ENCODE data around the gene SCNN1A.

The SCNN1A gene

GRCh38 chr12:6369916-6370575, 5.3 kb downstream of the SCNN1A start:
- DNase-seq (ENCODE audit: low read depth in 4 of 4, low spot score in 1 of 4) = no peak

- DNase-seq (ENCODE audit: low read depth in 4 of 4, low spot score in 1 of 4) = no peak
Observed at GRCh38 chr12:6368906-6369525, 6.3 kb downstream of the SCNN1A start.

- DNase-seq (ENCODE audit: low read depth in 4 of 4, low spot score in 1 of 4) = no peak
Observed at GRCh38 chr12:6367969-6368892, 7.1 kb downstream of the SCNN1A start.

- no peak for DNase-seq (ENCODE audit: low read depth in 4 of 4, low spot score in 1 of 4)
Observed at GRCh38 chr12:6367065-6367968, 8.0 kb downstream of the SCNN1A start.

- no peak for DNase-seq (ENCODE audit: low read depth in 4 of 4, low spot score in 1 of 4)
Observed at GRCh38 chr12:6364044-6364374, 11.4 kb downstream of the SCNN1A start.

DNA sequence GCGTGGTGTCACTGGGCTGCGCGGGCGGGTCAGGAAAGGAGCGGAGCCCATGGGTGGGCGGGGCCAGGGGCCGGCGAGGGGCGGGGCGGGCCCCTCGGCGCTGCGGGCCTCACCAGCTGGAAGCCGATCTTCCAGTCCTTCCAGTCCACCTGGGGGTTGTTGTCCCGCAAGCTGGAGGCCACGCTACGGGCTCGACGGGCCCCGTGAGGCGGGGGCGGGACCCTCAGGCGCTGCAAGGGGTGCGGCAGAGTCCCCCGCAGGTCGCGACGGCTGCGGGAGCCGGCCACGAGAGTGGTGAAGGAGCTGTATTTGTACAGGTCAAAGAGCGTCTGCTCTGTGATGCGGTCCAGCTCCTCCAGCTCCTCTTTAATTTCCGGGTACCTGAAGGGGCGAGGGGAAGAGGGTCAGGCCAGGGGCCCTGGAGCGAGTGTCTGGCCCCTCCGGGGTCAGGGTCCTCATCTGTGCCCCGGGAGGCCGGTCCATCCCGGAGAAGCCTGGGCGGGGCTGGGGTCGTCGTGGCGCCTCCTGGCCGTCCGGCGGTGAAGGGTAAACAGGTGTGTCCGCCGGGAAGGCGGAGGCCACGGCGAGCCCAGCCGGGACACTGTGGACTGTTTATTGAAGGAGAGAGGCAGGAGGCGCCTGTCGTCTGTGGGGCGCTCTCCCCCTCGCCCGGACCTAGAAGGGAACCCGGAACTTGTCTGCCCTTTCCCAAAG, 11.9 kb downstream of the SCNN1A start:
- peak; percentile 44 to 68 (median 51) for DNase-seq (ENCODE audit: low read depth in 4 of 4, low spot score in 1 of 4)

- DNase-seq (ENCODE audit: low read depth in 4 of 4, low spot score in 1 of 4) = no peak
Observed at GRCh38 chr12:6363010-6363329, 12.4 kb downstream of the SCNN1A start.

GRCh38 chr12:6362403-6362802, 13.0 kb downstream of the SCNN1A start:
- no peak for DNase-seq (ENCODE audit: low read depth in 4 of 4, low spot score in 1 of 4)

DNA sequence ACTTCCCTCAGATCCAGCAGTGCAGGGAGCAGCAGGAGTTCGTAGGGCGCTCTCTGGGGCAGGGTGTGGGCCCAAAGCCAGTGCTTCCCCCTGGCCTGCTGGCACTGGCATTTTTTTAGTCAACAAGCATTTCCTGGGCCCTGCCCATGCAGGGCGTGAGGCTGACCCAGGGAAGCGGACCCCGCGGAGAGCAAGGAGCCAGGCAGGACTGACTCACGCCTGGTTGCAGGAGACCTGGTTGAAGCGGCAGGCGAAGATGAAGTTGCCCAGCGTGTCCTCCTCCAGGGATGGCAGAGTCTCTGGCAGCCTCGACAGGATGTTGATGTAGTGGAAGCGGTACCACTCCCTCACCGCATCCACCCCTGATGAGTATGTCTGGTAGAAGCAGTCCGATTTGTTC, 13.5 kb downstream of the SCNN1A start:
- no peak for DNase-seq (ENCODE audit: low read depth in 4 of 4, low spot score in 1 of 4)

- no peak for DNase-seq (ENCODE audit: low read depth in 4 of 4, low spot score in 1 of 4)
Observed at GRCh38 chr12:6360578-6361490, 14.5 kb downstream of the SCNN1A start.

DNA sequence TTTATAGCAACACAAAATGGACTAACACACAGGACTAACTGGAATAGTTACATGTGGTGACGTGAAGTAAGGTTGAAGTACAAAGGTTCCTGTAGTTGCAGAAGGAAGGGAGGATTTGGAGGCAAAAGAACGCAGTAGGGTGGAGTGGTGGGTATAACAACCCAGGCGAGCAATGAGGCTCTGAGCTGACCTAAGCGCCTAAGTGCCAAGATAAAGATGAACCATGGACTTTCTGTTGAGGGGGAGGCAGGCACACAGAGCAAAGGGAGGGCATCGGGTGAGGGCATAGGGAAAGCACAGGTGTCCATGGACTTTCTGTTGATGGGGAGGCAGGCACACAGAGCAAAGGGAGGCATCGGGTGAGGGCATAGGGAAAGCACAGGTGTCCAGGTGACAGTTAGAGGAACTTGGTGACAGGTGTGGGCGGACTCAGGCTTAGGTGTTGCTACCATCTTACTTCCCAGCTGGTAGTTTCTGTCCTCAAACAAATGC, 15.2 kb downstream of the SCNN1A start:
- DNase-seq (ENCODE audit: low read depth in 4 of 4, low spot score in 1 of 4) = no peak

GRCh38 chr12:6358881-6359280, 16.5 kb downstream of the SCNN1A start:
- DNase-seq (ENCODE audit: low read depth in 4 of 4, low spot score in 1 of 4) = no peak

DNA sequence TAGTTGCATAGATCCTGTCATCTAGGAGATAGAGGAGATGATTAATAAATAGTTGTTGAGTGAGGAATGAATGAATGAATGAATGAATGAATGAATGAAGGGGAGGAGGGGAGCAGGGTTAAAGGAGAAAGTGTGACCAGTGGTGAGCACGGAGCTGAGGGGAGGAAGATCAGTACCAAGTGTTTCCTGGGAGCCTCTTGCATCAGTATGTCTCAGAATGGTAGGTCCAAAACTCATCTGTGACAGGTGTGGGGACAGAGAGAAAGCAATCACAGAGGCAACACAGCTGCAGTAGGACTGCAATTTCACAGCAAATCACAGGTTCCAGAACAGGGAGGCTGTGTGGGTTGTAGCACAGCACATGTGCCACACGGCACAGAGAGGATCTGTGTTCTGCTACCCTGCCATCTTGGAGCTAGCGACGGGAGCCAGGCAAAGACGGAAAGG, 19.0 kb downstream of the SCNN1A start:
- no peak for DNase-seq (ENCODE audit: low read depth in 4 of 4, low spot score in 1 of 4)

DNA sequence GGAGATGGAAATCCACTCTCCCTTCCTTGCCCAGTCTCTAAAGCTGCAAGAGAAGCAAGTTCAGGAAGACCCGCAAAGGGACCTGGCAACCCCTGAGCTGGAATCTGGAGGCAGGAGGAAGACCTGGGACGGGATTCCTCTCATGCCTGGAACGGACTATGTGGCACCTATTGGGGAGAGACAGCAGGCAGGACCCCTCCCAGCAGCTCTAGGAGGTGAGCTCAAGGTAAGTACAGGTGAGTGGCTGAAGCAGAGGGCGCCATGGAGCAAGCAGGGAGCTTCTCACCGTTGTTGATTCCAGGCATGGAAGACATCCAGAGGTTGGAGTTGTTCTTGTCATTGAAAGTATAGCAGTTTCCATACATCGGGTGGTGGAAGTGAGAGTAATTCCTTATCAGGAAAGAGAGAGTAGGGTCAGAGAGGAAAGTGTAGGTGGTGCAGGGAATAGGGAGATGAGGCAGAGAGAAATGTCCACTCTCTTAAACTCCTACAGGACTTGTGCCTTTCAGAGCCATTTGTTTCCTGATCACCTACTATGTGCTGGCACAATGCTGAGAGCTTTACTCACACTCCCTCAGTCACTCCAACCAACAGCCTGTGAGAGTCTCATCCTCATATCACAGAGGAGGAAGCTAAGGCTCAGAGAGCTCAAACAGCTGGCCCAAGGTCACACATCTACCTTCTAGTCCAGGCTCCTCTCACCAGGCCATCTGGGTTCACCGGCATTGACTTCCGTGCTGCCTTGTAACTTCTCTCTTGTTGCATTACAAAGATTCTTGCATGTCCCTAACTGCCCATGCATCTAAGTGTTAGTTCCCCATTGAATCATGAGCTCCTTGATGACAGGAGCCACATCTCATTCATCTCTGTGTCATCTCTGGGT, 19.6 kb downstream of the SCNN1A start:
- DNase-seq (ENCODE audit: low read depth in 4 of 4, low spot score in 1 of 4) = no peak

GRCh38 chr12:6354495-6355393, 20.6 kb downstream of the SCNN1A start:
- DNase-seq (ENCODE audit: low read depth in 4 of 4, low spot score in 1 of 4) = no peak

- DNase-seq (ENCODE audit: low read depth in 4 of 4, low spot score in 1 of 4) = no peak
Observed at GRCh38 chr12:6352193-6353173, 22.9 kb downstream of the SCNN1A start.

Data from stimulated activated CD4-positive, alpha-beta T cell treated with anti-CD3 and anti-CD28 coated beads, Interleukin-1b, Interleukin-23, amount 100 ng/mL, for 24 hours (primary cell).